RPMI8226 (cell line): ENCODE data around the gene TSPAN33.
"Not testable (repeated sequence)": the region's sequence is repeated elsewhere in the genome, so short reads cannot be mapped to it uniquely, and the experiment has no call there.

ENCODE experiments used
- DNase-seq: peaks from one replicate; pipeline ENCODE4 v3.0.0-alpha.2; 2015

TSPAN33 gene

GRCh38 chr7:129173861-129174260 lies 29.4 kb downstream of the TSPAN33 start:
- DNase-seq, result not testable (repeated sequence)

GRCh38 chr7:129176916-129177710 lies 32.6 kb downstream of the TSPAN33 start:
- DNase-seq, result no peak

- no peak for DNase-seq
Observed at GRCh38 chr7:129184981-129185670, 40.6 kb downstream of the TSPAN33 start.

GRCh38 chr7:129186749-129187260 lies 42.3 kb downstream of the TSPAN33 start:
- no peak for DNase-seq

GRCh38 chr7:129187681-129188371 lies 43.3 kb downstream of the TSPAN33 start:
- no peak for DNase-seq

- DNase-seq, result no peak
Observed at GRCh38 chr7:129188372-129188891, 43.9 kb downstream of the TSPAN33 start, which contains the start of gene SMO. Gene SMO (plus strand): TSS chr7:129188633. CDS start chr7:129189152, 519 bp downstream.

GRCh38 chr7:129188892-129189660 lies 44.6 kb downstream of the TSPAN33 start:
- no peak for DNase-seq

- no peak for DNase-seq
Observed at GRCh38 chr7:129189661-129190310, 45.3 kb downstream of the TSPAN33 start.

- DNase-seq, result no peak
Observed at GRCh38 chr7:129191272-129191671, 46.8 kb downstream of the TSPAN33 start.

- DNase-seq, result no peak
Observed at GRCh38 chr7:129193892-129194291, 49.4 kb downstream of the TSPAN33 start.

GRCh38 chr7:129197771-129198170 lies 53.3 kb downstream of the TSPAN33 start:
- DNase-seq, result no peak

- DNase-seq, result no peak
Observed at GRCh38 chr7:129199406-129199805, 54.9 kb downstream of the TSPAN33 start.

GRCh38 chr7:129202058-129202777 lies 57.7 kb downstream of the TSPAN33 start:
- DNase-seq, result no peak

- no peak for DNase-seq
Observed at GRCh38 chr7:129203050-129203741, 58.7 kb downstream of the TSPAN33 start.

- DNase-seq, result no peak
Observed at GRCh38 chr7:129205126-129205818, 60.8 kb downstream of the TSPAN33 start.

GRCh38 chr7:129205987-129206785 lies 61.7 kb downstream of the TSPAN33 start:
- DNase-seq, result no peak

- DNase-seq, result no peak
Observed at GRCh38 chr7:129208667-129209066, 64.2 kb downstream of the TSPAN33 start.

GRCh38 chr7:129209067-129209926 lies 64.8 kb downstream of the TSPAN33 start:
- no peak for DNase-seq
